ENCODE results near the gene TMEM132C. TPM values are rescaled to one million over a fixed set of nuclear protein-coding genes. Genes with fewer than 3 reads are reported as not detected.

The TMEM132C gene
- total and polyA plus RNA-seq, 2 experiments from 2014 or later: 10.6 to 16.5 TPM

DNA sequence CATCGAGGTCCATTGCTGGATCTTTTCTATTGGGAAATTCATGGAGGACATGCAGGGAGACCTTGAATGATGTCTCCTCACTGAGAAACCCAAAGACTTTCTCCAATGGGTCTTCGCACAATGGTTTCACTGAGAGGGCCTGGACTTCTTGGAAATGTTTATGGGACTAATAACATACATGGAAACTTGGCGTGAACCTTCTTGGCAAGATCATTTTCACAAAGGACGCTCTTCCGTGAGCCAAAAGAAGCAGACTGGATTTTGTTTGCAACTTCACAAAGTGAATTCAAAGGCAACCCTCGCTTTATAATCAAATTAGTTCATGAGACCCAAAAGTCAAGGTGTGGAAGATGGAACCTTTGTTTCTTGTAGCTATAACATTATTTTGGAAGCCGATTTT is 154.4 kb downstream of the TMEM132C start:
- no peaks in the 10 kb centered on the region for H3K9me2 ChIP-seq (replicated peaks; ENCODE audit: insufficient read depth)
- H3K4me2 ChIP-seq: no peak overlapping the region
- no peaks in the 10 kb centered on the region for H3K9me3 ChIP-seq (ENCODE audit: low read depth)
- H3K27me3 ChIP-seq: no peaks in the 10 kb centered on the region
- no peak overlapping the region for H2AFZ ChIP-seq
- H3K4me3 ChIP-seq: no peak overlapping the region
- H3K4me1 ChIP-seq (ENCODE audit: insufficient read depth): no peaks in the 10 kb centered on the region
- no peaks in the 10 kb centered on the region for H3K36me3 ChIP-seq (replicated peaks; ENCODE audit: insufficient read depth, low read depth)
- H3K27ac ChIP-seq: no peak overlapping the region
- 88% methylated on average over 7 of the region's 7 CpGs for WGBS (ENCODE audit: low lambda C conversion rate, missing lambda C conversion rate)
- no peaks in the 10 kb centered on the region for H4K20me1 ChIP-seq (ENCODE audit: insufficient read depth, poor library complexity, severe bottlenecking)
- H3K79me2 ChIP-seq: no peaks in the 10 kb centered on the region
- TF ChIP-seq EZH2phosphoT487 (IDR thresholded peaks at IDR 0.05; ENCODE audit: low read depth, severe bottlenecking, unreplicated experiment): no peak
- TF ChIP-seq, protein P1, sequence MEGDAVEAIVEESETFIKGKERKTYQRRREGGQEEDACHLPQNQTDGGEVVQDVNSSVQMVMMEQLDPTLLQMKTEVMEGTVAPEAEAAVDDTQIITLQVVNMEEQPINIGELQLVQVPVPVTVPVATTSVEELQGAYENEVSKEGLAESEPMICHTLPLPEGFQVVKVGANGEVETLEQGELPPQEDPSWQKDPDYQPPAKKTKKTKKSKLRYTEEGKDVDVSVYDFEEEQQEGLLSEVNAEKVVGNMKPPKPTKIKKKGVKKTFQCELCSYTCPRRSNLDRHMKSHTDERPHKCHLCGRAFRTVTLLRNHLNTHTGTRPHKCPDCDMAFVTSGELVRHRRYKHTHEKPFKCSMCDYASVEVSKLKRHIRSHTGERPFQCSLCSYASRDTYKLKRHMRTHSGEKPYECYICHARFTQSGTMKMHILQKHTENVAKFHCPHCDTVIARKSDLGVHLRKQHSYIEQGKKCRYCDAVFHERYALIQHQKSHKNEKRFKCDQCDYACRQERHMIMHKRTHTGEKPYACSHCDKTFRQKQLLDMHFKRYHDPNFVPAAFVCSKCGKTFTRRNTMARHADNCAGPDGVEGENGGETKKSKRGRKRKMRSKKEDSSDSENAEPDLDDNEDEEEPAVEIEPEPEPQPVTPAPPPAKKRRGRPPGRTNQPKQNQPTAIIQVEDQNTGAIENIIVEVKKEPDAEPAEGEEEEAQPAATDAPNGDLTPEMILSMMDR (IDR thresholded peaks at IDR 0.05; ENCODE audit: poor library complexity): no peak
- TF ChIP-seq EZH2 (IDR thresholded peaks at IDR 0.05; ENCODE audit: borderline replicate concordance): no peak
- no peak for DNase-seq (ENCODE audit: low spot score)

DNA sequence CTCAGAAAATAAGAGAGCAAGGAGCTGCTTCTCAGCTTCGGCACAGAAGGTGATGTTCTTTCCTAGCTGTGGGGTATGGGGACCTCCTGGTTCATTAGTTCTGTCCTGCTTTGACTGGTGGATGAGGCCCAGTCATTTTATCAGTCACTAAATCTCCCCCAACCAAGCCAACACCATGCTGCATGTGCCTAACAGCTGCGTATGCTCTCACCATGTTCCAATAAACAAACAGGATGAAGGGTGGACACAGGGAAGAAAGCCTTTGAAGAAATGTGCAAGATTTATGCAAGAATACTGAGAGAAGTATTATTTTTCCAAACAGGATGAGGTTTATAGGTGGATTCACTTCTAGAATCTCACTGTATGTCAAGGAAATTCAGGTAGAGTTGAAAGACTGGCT is 156.2 kb downstream of the TMEM132C start:
- WGBS (ENCODE audit: low lambda C conversion rate, missing lambda C conversion rate): 66% methylated on average over 2 of the region's 2 CpGs
- H3K79me2 ChIP-seq: no peaks in the 10 kb centered on the region
- H2AFZ ChIP-seq: no peak overlapping the region
- no peak overlapping the region for H3K4me3 ChIP-seq
- TF ChIP-seq EZH2 (IDR thresholded peaks at IDR 0.05; ENCODE audit: borderline replicate concordance) (no peak), EZH2phosphoT487 (IDR thresholded peaks at IDR 0.05; ENCODE audit: low read depth, severe bottlenecking, unreplicated experiment) (no peak)
- TF ChIP-seq, protein P1 (IDR thresholded peaks at IDR 0.05; ENCODE audit: poor library complexity): no peak
- no peaks in the 10 kb centered on the region for H3K9me2 ChIP-seq (replicated peaks; ENCODE audit: insufficient read depth)
- no peak for DNase-seq (ENCODE audit: low spot score)
- no peaks in the 10 kb centered on the region for H3K4me1 ChIP-seq (ENCODE audit: insufficient read depth)
- H3K27me3 ChIP-seq: no peaks in the 10 kb centered on the region
- H3K27ac ChIP-seq: no peak overlapping the region
- H4K20me1 ChIP-seq (ENCODE audit: insufficient read depth, poor library complexity, severe bottlenecking): no peaks in the 10 kb centered on the region
- no peaks in the 10 kb centered on the region for H3K36me3 ChIP-seq (replicated peaks; ENCODE audit: insufficient read depth, low read depth)
- H3K9me3 ChIP-seq (ENCODE audit: low read depth): no peaks in the 10 kb centered on the region
- no peak overlapping the region for H3K4me2 ChIP-seq

DNA sequence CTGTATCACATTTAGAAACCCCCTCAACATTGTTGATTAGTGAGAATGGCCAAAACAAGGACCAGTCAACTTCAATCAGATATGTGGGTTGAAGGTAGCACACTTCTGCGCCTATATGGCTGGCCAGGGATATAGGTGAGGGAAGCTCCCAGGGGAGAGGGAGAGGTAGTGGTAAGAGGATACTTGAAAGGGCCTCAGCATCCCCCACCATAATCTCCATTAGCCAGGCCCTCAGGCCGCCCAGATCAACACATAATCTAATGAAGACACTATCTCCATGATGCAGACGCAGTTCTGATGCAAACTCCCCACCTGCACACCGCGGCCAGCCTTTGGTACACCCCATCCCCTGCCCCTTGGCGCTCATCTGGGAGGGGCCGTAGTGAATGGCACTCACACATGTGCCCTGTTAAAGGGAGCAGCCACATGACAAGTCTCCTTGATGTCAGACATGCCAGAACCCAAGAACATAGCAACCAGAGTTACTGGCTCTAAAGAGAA is 158.0 kb downstream of the TMEM132C start:
- Histone ChIP-seq H4K20me1 (ENCODE audit: insufficient read depth, poor library complexity, severe bottlenecking) (no peaks in the 10 kb centered on the region), H3K36me3 (replicated peaks; ENCODE audit: insufficient read depth, low read depth) (no peaks in the 10 kb centered on the region), H2AFZ (no peak overlapping the region), H3K27ac (no peak overlapping the region), H3K4me3 (no peak overlapping the region), H3K4me1 (ENCODE audit: insufficient read depth) (no peaks in the 10 kb centered on the region), H3K79me2 (no peaks in the 10 kb centered on the region), H3K27me3 (no peaks in the 10 kb centered on the region), H3K9me2 (replicated peaks; ENCODE audit: insufficient read depth) (no peaks in the 10 kb centered on the region), H3K4me2 (no peak overlapping the region), H3K9me3 (ENCODE audit: low read depth) (no peaks in the 10 kb centered on the region)
- DNase-seq (ENCODE audit: low spot score): no peak
- TF ChIP-seq EZH2phosphoT487 (IDR thresholded peaks at IDR 0.05; ENCODE audit: low read depth, severe bottlenecking, unreplicated experiment) (no peak), EZH2 (IDR thresholded peaks at IDR 0.05; ENCODE audit: borderline replicate concordance) (no peak)
- TF ChIP-seq, protein P1 (IDR thresholded peaks at IDR 0.05; ENCODE audit: poor library complexity): no peak
- 83% methylated on average over 7 of the region's 7 CpGs for WGBS (ENCODE audit: low lambda C conversion rate, missing lambda C conversion rate)
